ENCODE results near the gene PRR35.
A peak's percentile ranks its signal among the peaks of the same experiment; 100 is the strongest.

Gene PRR35

GRCh38 chr16:580946-581498, 20.8 kb downstream of the PRR35 start:
- H3K4me1 ChIP-seq (ENCODE audit: low read depth, poor library complexity, severe bottlenecking), result peaks cover 6% of the 10 kb centered on the region
- H3K79me2 ChIP-seq (ENCODE audit: insufficient read depth, low read depth), result no peaks in the 10 kb centered on the region
- no peak overlapping the region for H3K27ac ChIP-seq
- H3K36me3 ChIP-seq (ENCODE audit: insufficient read depth), result no peaks in the 10 kb centered on the region
- no peak overlapping the region for H3K4me2 ChIP-seq
- TF ChIP-seq CTCF (conservative IDR thresholded peaks at IDR 0.05; ENCODE audit: low read depth, low read length), result no peak
- H3K27me3 ChIP-seq (ENCODE audit: insufficient read depth, low read depth), result no peaks in the 10 kb centered on the region; the same call in 1 of the 2 replicates
- H2AFZ ChIP-seq (ENCODE audit: low read depth), result no peak overlapping the region
- no peak overlapping the region for H3K4me3 ChIP-seq (IDR thresholded peaks at IDR 0.05; ENCODE audit: insufficient read depth, low read depth, low read length)
- no peak overlapping the region for H3K9ac ChIP-seq
- H4K20me1 ChIP-seq (ENCODE audit: insufficient read depth), result no peaks in the 10 kb centered on the region

GRCh38 chr16:582218-582613, 22.0 kb downstream of the PRR35 start:
- Histone ChIP-seq H4K20me1 (ENCODE audit: insufficient read depth) (no peaks in the 10 kb centered on the region), H3K27me3 (ENCODE audit: insufficient read depth, low read depth) (no peaks in the 10 kb centered on the region; the same call in 1 of the 2 replicates), H3K36me3 (ENCODE audit: insufficient read depth) (no peaks in the 10 kb centered on the region), H3K4me1 (ENCODE audit: low read depth, poor library complexity, severe bottlenecking) (peaks cover 7% of the 10 kb centered on the region), H3K9ac (no peak overlapping the region), H2AFZ (ENCODE audit: low read depth) (no peak overlapping the region), H3K4me2 (no peak overlapping the region), H3K27ac (no peak overlapping the region), H3K79me2 (ENCODE audit: insufficient read depth, low read depth) (peaks cover 8% of the 10 kb centered on the region; the same call in 1 of the 2 replicates), H3K4me3 (IDR thresholded peaks at IDR 0.05; ENCODE audit: insufficient read depth, low read depth, low read length) (no peak overlapping the region)
- no peak for TF ChIP-seq CTCF (conservative IDR thresholded peaks at IDR 0.05; ENCODE audit: low read depth, low read length)

GRCh38 chr16:582614-583331, 22.6 kb downstream of the PRR35 start:
- no peak overlapping the region for H3K4me3 ChIP-seq (IDR thresholded peaks at IDR 0.05; ENCODE audit: insufficient read depth, low read depth, low read length)
- no peaks in the 10 kb centered on the region for H4K20me1 ChIP-seq (ENCODE audit: insufficient read depth)
- no peaks in the 10 kb centered on the region for H3K36me3 ChIP-seq (ENCODE audit: insufficient read depth)
- peaks cover 14% of the 10 kb centered on the region; the same call in 1 of the 2 replicates for H3K79me2 ChIP-seq (ENCODE audit: insufficient read depth, low read depth)
- 0 out of 2 replicates have a peak, but pooled peaks have one; percentile 11 for TF ChIP-seq CTCF (conservative IDR thresholded peaks at IDR 0.05; ENCODE audit: low read depth, low read length)
- peaks cover 13% of the 10 kb centered on the region for H3K4me1 ChIP-seq (ENCODE audit: low read depth, poor library complexity, severe bottlenecking)
- no peak overlapping the region for H3K4me2 ChIP-seq
- H3K27me3 ChIP-seq (ENCODE audit: insufficient read depth, low read depth), result no peaks in the 10 kb centered on the region; the same call in 1 of the 2 replicates
- no peak overlapping the region for H2AFZ ChIP-seq (ENCODE audit: low read depth)
- no peak overlapping the region for H3K27ac ChIP-seq
- no peak overlapping the region for H3K9ac ChIP-seq

- no peak overlapping the region for H3K4me2 ChIP-seq
Measured at GRCh38 chr16:583470-583814, 23.2 kb downstream of the PRR35 start.

More at GRCh38 chr16:583470-583814, 23.2 kb downstream of the PRR35 start:
- Histone ChIP-seq H2AFZ (ENCODE audit: low read depth) (no peak overlapping the region), H3K4me3 (IDR thresholded peaks at IDR 0.05; ENCODE audit: insufficient read depth, low read depth, low read length) (no peak overlapping the region), H3K79me2 (ENCODE audit: insufficient read depth, low read depth) (peaks cover 19% of the 10 kb centered on the region; the same call in 1 of the 2 replicates), H3K9ac (no peak overlapping the region), H4K20me1 (ENCODE audit: insufficient read depth) (no peaks in the 10 kb centered on the region), H3K27ac (no peak overlapping the region), H3K4me1 (ENCODE audit: low read depth, poor library complexity, severe bottlenecking) (peaks cover 15% of the 10 kb centered on the region), H3K36me3 (ENCODE audit: insufficient read depth) (no peaks in the 10 kb centered on the region), H3K27me3 (ENCODE audit: insufficient read depth, low read depth) (no peaks in the 10 kb centered on the region; the same call in 1 of the 2 replicates)
- TF ChIP-seq CTCF (conservative IDR thresholded peaks at IDR 0.05; ENCODE audit: low read depth, low read length), result 0 out of 2 replicates have a peak, but pooled peaks have one; percentile 4
